IMR-90 (cell line): ENCODE data around the gene BCL2L12. TPM values are rescaled to one million over a fixed set of nuclear protein-coding genes. Genes with fewer than 3 reads are reported as not detected.

Experiments used
- ATAC-seq: fragments of 200-7000 bp; cut with Tn5 transposase; 2 replicates; pipeline ENCODE4 v1.9.1; 2020; ENCODE audit warnings: low read depth, mild to moderate bottlenecking, moderate library complexity
- BruUV-seq: library from RNA; stranded (reverse); fragments of 400-500 nt; replicated peaks from 2 replicates; lab custom pipeline; 2021; lab: Mats Ljungman, UMichigan
- CTCF ChIA-PET: fragments of 300-600 bp; formaldehyde crosslinking; extraction: SDS; loops from one replicate; lab custom pipeline; 2021; ENCODE audit warnings: antibody characterized with exemption; lab: Yijun Ruan, JAX
- POLR2A ChIA-PET: fragments of 300-600 bp; sonication (Branson Sonifier 250); formaldehyde crosslinking; loops from one replicate; lab custom pipeline; 2022; ENCODE audit warnings: antibody characterized with exemption; ENCODE audit not compliant: unreplicated experiment; lab: Charles Lee
- DNase-seq: peaks from one replicate; pipeline ENCODE4 v3.0.0; 2013
- H2AFZ ChIP-seq: replicated peaks from 2 replicates; pipeline ENCODE3; 2013; ENCODE audit warnings: low read length, mild to moderate bottlenecking; ENCODE audit not compliant: poor library complexity
- H2AK5ac ChIP-seq: 2 replicates; pipeline ENCODE4 v1.6.1; 2013; ENCODE audit warnings: low read depth, low read length, inconsistent platforms
- H2AK9ac ChIP-seq: replicated peaks from 2 replicates; pipeline ENCODE3; 2013; ENCODE audit warnings: mild to moderate bottlenecking, low read depth, low read length, moderate library complexity; ENCODE audit not compliant: poor library complexity
- H2BK120ac ChIP-seq: 2 replicates; pipeline ENCODE4 v1.6.1; 2013; ENCODE audit warnings: low read depth, low read length, inconsistent platforms
- H2BK15ac ChIP-seq: 3 replicates; pipeline ENCODE4 v1.6.1; 2013; ENCODE audit warnings: low read depth, low read length, inconsistent platforms
- H2BK20ac ChIP-seq: 2 replicates; pipeline ENCODE4 v1.6.1; 2013; ENCODE audit warnings: low read depth, mild to moderate bottlenecking, inconsistent platforms, low read length, moderate library complexity
- H2BK5ac ChIP-seq: 2 replicates; pipeline ENCODE4 v1.6.1; 2013; ENCODE audit warnings: mild to moderate bottlenecking, low read depth, low read length, inconsistent platforms; ENCODE audit not compliant: poor library complexity, severe bottlenecking
- H3K14ac ChIP-seq: replicated peaks from 2 replicates; pipeline ENCODE4 v1.6.1; 2013; ENCODE audit warnings: low read depth, low read length, inconsistent platforms
- H3K18ac ChIP-seq: 2 replicates; pipeline ENCODE4 v1.6.1; 2013; ENCODE audit warnings: low read depth, low read length, control low read depth
- H3K23ac ChIP-seq: 2 replicates; pipeline ENCODE4 v1.6.1; 2013; ENCODE audit warnings: low read depth, low read length, inconsistent platforms
- H3K27ac ChIP-seq: 2 replicates; pipeline ENCODE4 v1.5.1; 2013; ENCODE audit warnings: mild to moderate bottlenecking, control low read depth, low read length; ENCODE audit not compliant: insufficient read depth
- H3K27me3 ChIP-seq: 2 replicates; pipeline ENCODE4 v1.6.1; 2013; ENCODE audit warnings: low read length; ENCODE audit not compliant: control insufficient read depth, insufficient read depth
- H3K36me3 ChIP-seq: 2 replicates; pipeline ENCODE4 v1.6.1; 2013; ENCODE audit warnings: low read length, mixed read lengths; ENCODE audit not compliant: control insufficient read depth, insufficient read depth
- H3K4ac ChIP-seq: 2 replicates; pipeline ENCODE4 v1.6.1; 2013; ENCODE audit warnings: low read depth, low read length, inconsistent platforms
- H3K4me1 ChIP-seq: 2 replicates; pipeline ENCODE4 v1.6.1; 2013; ENCODE audit warnings: low read length, mixed read lengths; ENCODE audit not compliant: control insufficient read depth, insufficient read depth
- H3K4me2 ChIP-seq: 2 replicates; pipeline ENCODE4 v1.6.1; 2013; ENCODE audit warnings: low read depth, mild to moderate bottlenecking, control low read depth, low read length, moderate library complexity
- H3K4me3 ChIP-seq: 2 replicates; pipeline ENCODE4 v1.5.1; 2013; ENCODE audit warnings: low read depth, mild to moderate bottlenecking, control low read depth, low read length, moderate library complexity; ENCODE audit not compliant: insufficient read depth
- H3K56ac ChIP-seq: 2 replicates; pipeline ENCODE4 v1.6.1; 2013; ENCODE audit warnings: low read length, inconsistent platforms; ENCODE audit not compliant: insufficient read depth; ENCODE audit errors: extremely low read depth
- H3K79me1 ChIP-seq, 2 experiments: 2 replicates each; pipeline ENCODE4 v1.6.1; 2013; ENCODE audit warnings: low read length in 2 of 2, inconsistent platforms in 1 of 2, low read depth in 1 of 2
- H3K9ac ChIP-seq: 2 replicates; pipeline ENCODE4 v1.6.1; 2013; ENCODE audit warnings: low read depth, low read length, control low read depth
- H3K9me1 ChIP-seq: 2 replicates; pipeline ENCODE4 v1.6.1; 2013; ENCODE audit warnings: low read length, inconsistent platforms; ENCODE audit not compliant: insufficient read depth
- H3K9me3 ChIP-seq: 2 replicates; pipeline ENCODE4 v1.6.1; 2013; ENCODE audit warnings: low read length; ENCODE audit not compliant: control insufficient read depth, insufficient read depth
- H4K20me1 ChIP-seq: 2 replicates; pipeline ENCODE4 v1.6.1; 2013; ENCODE audit warnings: low read length, inconsistent platforms; ENCODE audit not compliant: insufficient read depth
- H4K5ac ChIP-seq: 2 replicates; pipeline ENCODE4 v1.6.1; 2013; ENCODE audit warnings: mild to moderate bottlenecking, low read depth, low read length, control low read depth
- H4K8ac ChIP-seq, 2 experiments: 2 replicates each; pipeline ENCODE4 v1.6.1; 2013; ENCODE audit warnings: low read depth in 2 of 2, low read length in 2 of 2, control low read depth in 1 of 2, inconsistent platforms in 1 of 2
- H4K91ac ChIP-seq: 2 replicates; pipeline ENCODE4 v1.6.1; 2013; ENCODE audit warnings: low read depth, low read length, inconsistent platforms; ENCODE audit not compliant: insufficient read depth
- CEBPB ChIP-seq: IDR thresholded peaks from 2 replicates; pipeline ENCODE4 v1.6.1; 2012; ENCODE audit warnings: low read depth, low read length, improper control_type of control experiment
- MAZ ChIP-seq: IDR thresholded peaks from 2 replicates; pipeline ENCODE4 v1.6.1; 2012; ENCODE audit warnings: low read depth, mild to moderate bottlenecking, low read length, improper control_type of control experiment, moderate library complexity, borderline replicate concordance
- WGBS, 2 experiments: methylation state at CpG; one replicate each; pipeline versions ENCODE4 v1.1.5 to v1.1.7; 2013; ENCODE audit warnings: missing lambda C conversion rate in 2 of 2; ENCODE audit not compliant: insufficient read length in 1 of 2; ENCODE audit errors: extremely low coverage in 2 of 2; 5-methylcytosine and 5-hydroxymethylcytosine counted together
- dilution Hi-C: fragments of 300-500 bp; cut with HindIII; formaldehyde crosslinking; loops from one replicate; pipeline ENCODE4 v1.14.3; 2018; ENCODE audit warnings: low sequenced_read_pairs; ENCODE audit not compliant: unreplicated experiment
- in situ Hi-C: fragments of 300-500 bp; cut with MboI; formaldehyde crosslinking; loops from 3 replicates; pipeline ENCODE4 v1.14.3; 2019; ENCODE audit warnings: low sequenced_read_pairs, inconsistent platforms, mixed read lengths
- intact Hi-C: fragments of 100-400 bp; cut with micrococcal nuclease; formaldehyde crosslinking; loops from 2 replicates; pipeline ENCODE4 v1.10.0; 2022
- polyA plus RNA-seq, 3 experiments: library from polyadenylated mRNA; depleted of rRNA; stranded (reverse); fragments of >200 nt; gene quantifications; 2 replicates each; pipeline ENCODE4 v1.2.3, GENCODE V29; 2012; ENCODE audit warnings: low replicate concordance in 1 of 3
- total RNA-seq: library from RNA; depleted of rRNA; stranded (reverse); fragments of >200 nt; gene quantifications from 2 replicates; pipeline ENCODE4 v1.2.3, GENCODE V29; 2012

Gene BCL2L12
- total and polyA plus RNA-seq, 2 of the 4 experiments (the other 2 are of a cell fraction), result 3.9 to 32.6 TPM

DNA sequence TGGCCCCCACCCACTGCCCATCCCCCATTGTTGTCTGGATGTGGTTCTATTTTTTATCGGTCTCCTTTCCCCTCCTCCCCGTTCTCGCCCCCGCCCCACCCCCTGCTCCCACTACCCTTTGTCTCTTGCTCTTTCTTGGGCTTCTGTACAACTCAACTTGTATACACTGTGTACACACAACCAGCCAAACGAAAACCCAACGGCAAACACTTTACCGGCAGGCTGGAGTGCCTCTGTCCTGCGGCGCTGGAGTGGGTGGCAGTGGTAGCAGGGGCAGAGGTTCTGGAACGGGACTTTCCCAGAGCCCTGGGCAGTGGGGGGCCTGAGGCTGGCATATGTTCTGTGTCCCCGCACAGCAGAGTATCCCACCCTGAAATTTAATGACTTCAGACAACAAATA is 39.5 kb upstream of the BCL2L12 start:
- Histone ChIP-seq H3K4ac (no peak overlapping the region), H4K8ac (no peak overlapping the region), H2AFZ (no peak overlapping the region), H3K4me3 (no peak overlapping the region), H3K56ac (no peak overlapping the region), H3K9me1 (no peaks in the 10 kb centered on the region), H2BK15ac (no peak overlapping the region), H3K36me3 (peaks cover 30% of the 10 kb centered on the region), H2BK20ac (no peak overlapping the region), H3K79me1 (peaks cover 0 to 19% of the 10 kb centered on the region in 2 experiments; a peak in 2 of 4 replicates), H2AK5ac (no peak overlapping the region), H3K18ac (no peak overlapping the region), H3K27ac (no peak overlapping the region), H3K14ac (no peak overlapping the region), H3K4me2 (no peak overlapping the region), H4K20me1 (no peaks in the 10 kb centered on the region; the same call in 1 of the 2 replicates), H2BK5ac (no peak overlapping the region), H3K9ac (no peak overlapping the region), H3K27me3 (no peaks in the 10 kb centered on the region), H2AK9ac (no peak overlapping the region), H3K9me3 (no peaks in the 10 kb centered on the region), H2BK120ac (no peak overlapping the region), H4K5ac (no peak overlapping the region), H3K4me1 (peaks cover 2% of the 10 kb centered on the region; the same call in 1 of the 2 replicates), H4K91ac (no peak overlapping the region), H3K23ac (no peak overlapping the region)
- in situ Hi-C loops, result no loop called here
- TF ChIP-seq MAZ, result no peak
- no peak for TF ChIP-seq CEBPB
- no peak for ATAC-seq
- no peak for DNase-seq
- dilution Hi-C loops, result no loop called here
- no CpG with 5 or more reads among the region's 11 CpGs for WGBS, 2 experiments
- ChIA-PET CTCF (no interaction called here), POLR2A (no interaction called here)
- no TSS peak for BruUV-seq
- intact Hi-C loops, result no loop called here
